ENCODE measurements around the gene PSAP.
A peak's percentile ranks its signal among the peaks of the same experiment; 100 is the strongest.

The PSAP gene

DNA sequence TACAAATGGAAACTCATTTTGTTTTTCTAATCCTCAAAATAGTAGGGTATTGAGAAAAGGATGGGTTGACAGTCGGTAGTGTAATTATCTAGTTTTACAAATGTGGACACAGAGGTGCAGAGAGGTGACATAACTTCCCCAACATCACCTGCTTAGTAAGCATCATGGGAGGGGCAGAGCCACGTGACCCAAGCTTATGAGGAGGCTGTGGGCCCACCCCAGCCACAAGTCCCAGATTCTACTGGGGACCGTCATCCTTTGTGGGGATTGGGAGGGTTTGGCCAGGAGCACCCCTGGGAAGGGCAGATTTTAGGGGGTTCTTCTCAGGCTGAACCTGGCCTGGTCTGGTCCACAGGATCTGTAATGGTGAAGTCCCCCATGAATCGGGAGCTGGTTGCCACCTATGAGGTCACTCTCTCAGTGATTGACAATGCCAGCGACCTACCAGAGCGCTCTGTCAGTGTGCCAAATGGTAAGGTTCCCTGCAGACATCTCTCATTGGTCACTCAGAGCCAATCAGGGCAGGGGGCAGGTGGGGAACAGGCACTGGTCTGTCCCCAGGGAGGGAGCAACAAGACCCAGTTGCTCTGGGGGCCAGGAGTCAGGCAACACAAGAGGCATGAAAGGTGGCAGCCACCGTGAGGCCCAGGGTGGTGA is 54.2 kb downstream of the PSAP start:
- no peak for TF ChIP-seq POLR2A (IDR thresholded peaks at IDR 0.05; ENCODE audit: low read length)
- no peak for TF ChIP-seq GATA1 (IDR thresholded peaks at IDR 0.05; ENCODE audit: low read depth, low read length)
- DNase-seq: peak; percentile 41 to 46

DNA sequence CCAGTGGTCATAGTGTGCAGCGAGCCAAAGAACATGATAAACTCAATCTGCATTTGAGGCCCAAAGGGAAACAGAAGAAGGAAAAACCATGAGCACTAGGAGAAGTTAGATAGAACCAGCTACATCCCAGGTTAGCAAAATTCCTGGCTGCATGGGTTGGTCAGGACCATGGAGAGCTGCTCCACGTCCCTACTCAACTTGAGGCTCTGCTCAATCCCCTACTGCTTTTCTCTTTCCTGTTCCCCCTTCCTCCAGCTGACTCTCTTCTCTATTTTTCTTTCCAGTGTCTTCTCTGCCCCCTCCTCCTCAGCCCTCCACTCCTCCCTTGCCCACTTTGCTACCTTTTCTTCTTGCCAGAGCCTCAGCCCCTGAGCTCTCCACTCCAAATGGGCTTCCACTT is 55.8 kb downstream of the PSAP start:
- peak; percentile 24 to 54 for DNase-seq
- TF ChIP-seq GATA1 (IDR thresholded peaks at IDR 0.05; ENCODE audit: low read depth, low read length): no peak
- TF ChIP-seq POLR2A (IDR thresholded peaks at IDR 0.05; ENCODE audit: low read length): no peak

DNA sequence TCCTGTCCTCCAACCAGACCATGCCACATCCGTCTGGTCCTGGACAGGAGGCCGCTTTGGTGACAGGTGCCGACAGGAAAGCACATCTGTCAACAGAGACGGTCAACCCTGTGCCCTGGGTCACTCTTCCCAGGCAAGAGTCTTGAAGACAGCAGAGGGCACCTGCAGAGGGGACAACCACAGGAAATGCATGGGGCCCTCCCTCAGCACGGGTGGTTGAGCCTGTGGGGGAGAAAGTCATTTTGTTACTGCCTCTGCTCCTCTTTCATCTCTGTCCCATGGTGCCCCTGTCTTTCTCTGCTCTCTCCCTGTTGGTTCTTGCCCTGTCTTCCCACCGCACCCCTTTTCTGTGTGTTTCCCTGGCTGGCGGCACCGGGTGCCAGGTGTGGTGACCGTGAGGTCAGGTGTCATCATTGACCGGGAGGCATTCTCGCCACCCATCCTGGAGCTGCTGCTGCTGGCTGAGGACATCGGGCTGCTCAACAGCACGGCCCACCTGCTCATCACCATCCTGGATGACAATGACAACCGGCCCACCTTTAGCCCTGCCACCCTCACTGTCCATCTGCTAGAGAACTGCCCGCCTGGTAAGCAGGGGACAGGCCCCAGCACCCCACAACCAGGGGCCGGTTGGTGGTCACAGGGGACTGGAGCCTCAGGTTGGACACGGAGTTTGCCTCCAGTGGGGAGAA is 60.2 kb downstream of the PSAP start:
- no peak for DNase-seq
- TF ChIP-seq GATA1 (IDR thresholded peaks at IDR 0.05; ENCODE audit: low read depth, low read length) (no peak), POLR2A (IDR thresholded peaks at IDR 0.05; ENCODE audit: low read length) (no peak)

DNA sequence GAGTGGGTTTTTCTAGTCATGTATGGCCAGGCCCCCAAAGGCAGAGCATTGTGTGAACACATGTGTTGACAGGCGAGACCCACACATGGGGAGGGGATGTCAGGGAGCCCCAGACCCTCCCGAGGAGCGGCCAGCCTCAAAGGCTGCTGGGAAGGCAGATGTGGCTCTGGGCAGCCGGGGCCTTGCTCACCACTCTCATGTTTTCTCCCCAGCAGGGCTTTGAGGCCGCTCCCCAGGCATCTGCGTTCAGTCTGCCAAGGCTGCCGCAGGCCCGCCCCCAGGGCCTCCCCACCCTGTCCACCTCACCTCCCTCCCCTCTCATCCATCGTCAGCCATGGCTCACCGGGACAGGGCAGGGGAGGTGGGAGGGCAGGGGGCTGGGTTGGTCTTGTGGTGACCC is 61.2 kb downstream of the PSAP start:
- TF ChIP-seq GATA1 (IDR thresholded peaks at IDR 0.05; ENCODE audit: low read depth, low read length): no peak
- TF ChIP-seq POLR2A (IDR thresholded peaks at IDR 0.05; ENCODE audit: low read length): no peak
- DNase-seq: no peak

DNA sequence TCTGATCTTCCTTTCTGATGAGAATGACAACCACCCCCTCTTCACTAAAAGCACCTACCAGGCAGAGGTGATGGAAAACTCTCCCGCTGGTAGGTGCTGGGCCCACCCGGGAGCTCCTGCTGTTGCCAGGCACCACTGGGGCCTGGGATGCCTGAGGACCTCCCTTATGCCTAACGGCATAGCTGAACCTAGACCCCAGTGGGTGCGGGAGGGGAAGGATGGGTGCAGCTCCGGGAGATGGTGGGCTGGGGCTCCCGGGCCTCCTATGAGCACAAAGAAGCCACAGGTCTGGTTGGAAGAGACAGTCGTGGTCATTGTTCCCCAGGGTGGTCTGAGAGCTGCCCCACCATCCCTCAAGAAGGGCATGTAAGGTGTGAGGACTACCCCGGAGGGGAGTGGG is 62.1 kb downstream of the PSAP start:
- TF ChIP-seq GATA1 (IDR thresholded peaks at IDR 0.05; ENCODE audit: low read depth, low read length) (no peak), POLR2A (IDR thresholded peaks at IDR 0.05; ENCODE audit: low read length) (no peak)
- DNase-seq: no peak

DNA sequence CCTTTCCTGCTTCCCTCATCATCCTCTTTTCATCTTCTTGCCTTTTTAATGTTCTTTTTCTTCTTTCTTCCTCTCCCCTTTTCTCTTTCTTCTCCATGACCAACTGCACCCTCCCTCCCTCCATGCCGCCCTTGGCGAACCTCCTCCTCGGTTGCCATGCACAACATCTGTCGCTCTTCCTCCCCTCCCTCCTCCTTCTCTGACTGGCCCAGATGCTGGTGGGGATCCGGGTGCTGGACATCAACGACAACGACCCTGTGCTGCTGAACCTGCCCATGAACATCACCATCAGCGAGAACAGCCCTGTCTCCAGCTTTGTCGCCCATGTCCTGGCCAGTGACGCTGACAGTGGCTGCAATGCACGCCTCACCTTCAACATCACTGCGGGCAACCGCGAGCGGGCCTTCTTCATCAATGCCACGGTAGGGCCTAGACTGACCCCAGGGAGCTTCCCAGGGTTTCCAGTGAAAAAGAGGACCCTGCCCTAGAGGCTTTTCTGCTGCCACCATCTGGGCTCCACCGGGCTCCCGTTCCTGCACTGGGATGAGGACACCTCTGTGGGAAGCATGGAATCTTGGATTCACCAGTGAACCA is 66.3 kb downstream of the PSAP start:
- no peak for TF ChIP-seq GATA1 (IDR thresholded peaks at IDR 0.05; ENCODE audit: low read depth, low read length)
- no peak for TF ChIP-seq POLR2A (IDR thresholded peaks at IDR 0.05; ENCODE audit: low read length)
- DNase-seq: no peak

- TF ChIP-seq POLR2A (IDR thresholded peaks at IDR 0.05; ENCODE audit: low read length) (no peak), GATA1 (IDR thresholded peaks at IDR 0.05; ENCODE audit: low read depth, low read length) (no peak)
- DNase-seq: no peak
Measured at GRCh38 chr10:71783917-71784678, 67.0 kb downstream of the PSAP start.

GRCh38 chr10:71782917-71783490 is 68.0 kb downstream of the PSAP start:
- DNase-seq: no peak
- no peak for TF ChIP-seq GATA1 (IDR thresholded peaks at IDR 0.05; ENCODE audit: low read depth, low read length)
- no peak for TF ChIP-seq POLR2A (IDR thresholded peaks at IDR 0.05; ENCODE audit: low read length)

DNA sequence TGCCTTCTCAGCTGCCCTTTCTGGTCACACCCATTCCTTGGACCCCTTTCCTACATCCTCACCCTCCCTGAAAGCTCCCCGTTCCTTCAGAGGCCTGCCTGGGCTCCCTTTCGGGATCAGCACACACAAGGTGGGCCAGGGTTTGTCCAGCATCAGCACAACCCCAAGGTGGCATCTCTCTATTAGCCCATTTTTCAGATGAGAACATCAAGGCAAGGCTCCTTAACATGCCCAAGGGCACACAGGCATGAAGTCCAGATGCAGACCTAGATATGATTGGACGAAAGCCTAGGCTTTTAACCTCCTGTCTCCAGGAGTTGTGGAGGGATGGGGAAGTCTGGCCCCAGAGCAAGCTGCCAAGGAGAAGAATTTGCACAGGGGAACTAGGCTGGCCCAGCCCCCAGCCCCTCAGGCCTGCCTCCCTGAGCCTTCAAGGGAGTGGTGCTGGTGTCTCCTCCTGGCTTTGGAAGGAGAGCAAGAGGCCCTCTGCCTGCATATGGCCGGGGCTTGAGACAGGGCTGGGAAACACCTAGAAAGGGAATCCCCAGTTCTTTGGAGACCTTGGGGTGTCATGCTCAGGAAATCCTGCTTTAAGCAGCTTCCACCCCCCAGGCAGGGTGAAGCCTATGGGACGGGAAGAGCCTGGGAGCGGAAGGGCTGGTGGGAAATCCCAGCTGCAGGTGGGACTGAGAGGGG is 68.7 kb downstream of the PSAP start:
- no peak for DNase-seq
- TF ChIP-seq GATA1 (IDR thresholded peaks at IDR 0.05; ENCODE audit: low read depth, low read length) (no peak), POLR2A (IDR thresholded peaks at IDR 0.05; ENCODE audit: low read length) (no peak)

- peak in 1 of 2 experiments; percentile 14 for DNase-seq
- TF ChIP-seq GATA1 (IDR thresholded peaks at IDR 0.05; ENCODE audit: low read depth, low read length) (no peak), POLR2A (IDR thresholded peaks at IDR 0.05; ENCODE audit: low read length) (no peak)
Measured at GRCh38 chr10:71780719-71781118, 70.3 kb downstream of the PSAP start.

GRCh38 chr10:71780156-71780555 is 70.9 kb downstream of the PSAP start:
- DNase-seq: no peak
- TF ChIP-seq POLR2A (IDR thresholded peaks at IDR 0.05; ENCODE audit: low read length) (no peak), GATA1 (IDR thresholded peaks at IDR 0.05; ENCODE audit: low read depth, low read length) (no peak)

GRCh38 chr10:71779641-71780040 is 71.4 kb downstream of the PSAP start:
- no peak for DNase-seq
- no peak for TF ChIP-seq POLR2A (IDR thresholded peaks at IDR 0.05; ENCODE audit: low read length)
- no peak for TF ChIP-seq GATA1 (IDR thresholded peaks at IDR 0.05; ENCODE audit: low read depth, low read length)
